HG03342 (cell line): ENCODE data around the gene OR7G1.

Experiments used
- ATAC-seq: cut with Tn5 transposase; IDR thresholded peaks from one replicate; pipeline ENCODE4 v1.9.1; 2021; ENCODE audit warnings: mild to moderate bottlenecking, moderate library complexity; ENCODE audit not compliant: unreplicated experiment

Gene OR7G1, protein sequence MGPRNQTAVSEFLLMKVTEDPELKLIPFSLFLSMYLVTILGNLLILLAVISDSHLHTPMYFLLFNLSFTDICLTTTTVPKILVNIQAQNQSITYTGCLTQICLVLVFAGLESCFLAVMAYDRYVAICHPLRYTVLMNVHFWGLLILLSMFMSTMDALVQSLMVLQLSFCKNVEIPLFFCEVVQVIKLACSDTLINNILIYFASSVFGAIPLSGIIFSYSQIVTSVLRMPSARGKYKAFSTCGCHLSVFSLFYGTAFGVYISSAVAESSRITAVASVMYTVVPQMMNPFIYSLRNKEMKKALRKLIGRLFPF

DNA sequence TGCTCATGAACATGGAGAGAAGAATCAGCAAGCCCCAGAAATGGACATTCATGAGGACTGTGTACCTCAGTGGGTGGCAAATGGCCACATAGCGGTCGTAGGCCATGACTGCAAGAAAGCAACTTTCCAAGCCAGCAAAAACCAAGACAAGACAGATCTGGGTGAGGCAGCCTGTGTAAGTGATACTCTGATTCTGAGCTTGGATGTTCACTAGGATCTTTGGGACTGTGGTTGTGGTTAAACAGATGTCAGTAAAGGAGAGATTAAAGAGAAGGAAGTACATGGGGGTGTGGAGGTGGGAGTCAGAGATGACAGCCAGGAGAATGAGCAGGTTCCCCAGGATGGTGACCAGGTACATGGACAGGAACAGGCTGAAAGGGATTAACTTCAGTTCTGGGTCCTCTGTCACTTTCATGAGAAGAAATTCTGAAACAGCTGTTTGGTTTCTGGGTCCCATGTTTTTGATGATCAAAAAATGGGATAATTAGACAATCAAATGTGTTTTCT lies at the start of gene OR7G1:
OR7G1 (minus strand) TSS at position 457 of the 507 bp plus-strand sequence; CDS start at position 457, 0 bp downstream.
- no peak for ATAC-seq

DNA sequence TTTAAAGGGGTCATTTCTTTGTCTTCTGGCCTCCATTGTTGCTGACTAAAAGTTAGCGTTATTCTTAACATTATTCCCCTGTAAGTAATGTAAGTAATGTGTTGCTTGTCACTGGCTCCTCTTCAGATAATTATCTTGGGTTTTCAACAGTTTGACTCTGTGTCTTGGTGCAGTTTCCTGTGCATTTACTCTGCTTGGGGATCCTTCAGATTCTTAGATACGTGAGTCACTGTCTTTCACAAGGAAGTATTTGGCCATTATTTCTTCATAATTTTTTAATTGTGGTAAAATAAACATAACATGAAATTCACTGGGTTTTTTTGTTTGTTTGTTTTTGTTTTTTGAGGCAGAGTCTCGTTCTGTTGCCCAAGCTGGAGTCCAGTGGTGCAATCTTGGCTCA lies 49.7 kb upstream of the OR7G1 start:
- no peak for ATAC-seq

DNA sequence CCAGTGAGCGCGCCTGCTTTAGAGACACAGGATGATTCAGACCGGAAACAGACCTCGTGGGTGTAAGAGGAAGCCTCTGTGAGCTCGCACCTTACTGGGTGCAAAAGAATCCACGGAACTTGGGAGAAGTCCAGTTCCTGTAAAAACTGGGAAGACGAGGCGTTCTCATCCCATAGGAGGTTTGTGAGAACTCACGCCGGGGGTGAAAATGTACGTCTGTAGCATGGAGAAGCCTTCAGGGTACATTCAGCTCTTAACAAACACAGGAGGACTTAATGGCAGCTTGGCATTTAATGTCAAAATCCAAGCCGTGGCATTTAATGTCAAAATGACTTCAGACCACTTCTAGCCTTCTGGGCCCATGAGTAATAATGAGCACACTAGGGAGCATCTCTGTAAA lies 45.9 kb upstream of the OR7G1 start:
- no peak for ATAC-seq

DNA sequence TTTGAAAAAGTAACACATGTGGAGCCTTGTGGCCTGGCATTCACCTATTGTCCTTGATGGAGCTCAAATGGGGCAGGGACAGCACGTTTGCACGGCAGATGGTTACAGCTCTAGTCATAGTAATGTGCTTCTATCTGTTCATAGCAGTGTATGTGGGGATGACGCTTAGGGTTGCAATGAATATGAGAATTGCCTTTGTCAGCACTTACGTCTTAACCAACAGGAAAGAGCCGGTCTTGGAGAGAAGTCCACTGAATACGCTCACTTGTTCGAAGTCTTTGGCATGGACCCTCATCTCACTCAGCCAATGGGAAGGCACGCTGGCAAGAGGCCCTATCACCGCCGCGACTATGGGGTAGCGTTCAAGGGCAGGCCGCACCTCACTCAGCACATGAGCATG lies 44.3 kb upstream of the OR7G1 start:
- no peak for ATAC-seq

DNA sequence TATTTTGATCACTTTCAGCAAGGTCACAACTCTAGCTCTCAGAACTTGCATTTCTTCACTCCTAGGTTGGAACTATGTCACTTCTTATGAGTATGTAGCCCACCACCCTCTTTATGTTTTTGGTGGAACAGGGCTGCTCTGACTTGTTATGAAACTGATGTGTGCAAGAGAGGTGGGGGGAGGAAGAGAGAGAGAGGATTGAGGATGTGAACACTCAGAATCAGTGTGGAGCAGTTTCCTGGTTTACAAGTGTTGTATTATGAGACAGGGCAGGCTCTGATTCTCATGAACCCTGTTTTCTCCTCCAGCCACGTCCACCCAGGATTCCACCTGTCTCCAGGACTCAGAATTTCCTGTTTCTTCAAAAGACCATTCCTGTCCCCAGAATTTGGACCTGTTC lies 40.7 kb upstream of the OR7G1 start:
- ATAC-seq: no peak

DNA sequence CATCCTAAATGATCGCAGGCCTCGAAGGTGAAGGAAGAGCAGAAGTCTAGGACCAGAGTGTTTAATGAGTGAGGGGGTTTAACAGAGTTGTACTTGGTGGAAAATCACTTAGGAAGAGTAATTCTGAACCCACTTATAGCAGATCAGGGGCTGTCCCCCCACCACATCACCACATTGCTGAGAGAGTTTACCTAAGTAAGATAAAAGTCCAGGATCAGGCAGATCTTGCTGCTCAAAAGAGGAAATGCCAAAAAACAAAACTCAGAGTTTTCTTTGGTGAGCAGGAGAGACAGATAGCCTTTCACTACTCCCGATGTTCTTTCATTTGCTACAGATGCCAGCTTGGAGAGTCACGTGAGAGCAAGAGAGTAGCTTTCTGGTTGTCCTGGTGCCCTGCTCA lies 40.0 kb upstream of the OR7G1 start:
- ATAC-seq: no peak

DNA sequence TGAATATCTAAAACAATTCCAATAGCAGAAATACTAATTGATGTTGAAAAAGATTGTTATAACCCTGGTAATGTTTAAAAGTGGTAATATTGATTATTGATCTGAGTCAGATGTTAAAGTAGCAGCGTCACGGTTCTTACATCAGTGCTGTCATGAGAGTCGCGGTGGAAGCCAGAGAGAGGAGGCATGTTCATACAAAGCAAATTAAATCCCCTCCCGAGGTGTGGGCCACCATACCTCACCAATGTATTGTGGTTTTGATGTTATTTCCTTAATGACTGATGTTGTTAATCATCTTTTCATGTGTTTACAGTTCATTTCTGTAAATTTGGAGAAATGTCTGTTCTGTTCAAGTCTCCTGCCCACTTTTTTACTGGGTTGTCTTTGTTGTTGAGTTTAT lies 35.8 kb upstream of the OR7G1 start:
- ATAC-seq: no peak

DNA sequence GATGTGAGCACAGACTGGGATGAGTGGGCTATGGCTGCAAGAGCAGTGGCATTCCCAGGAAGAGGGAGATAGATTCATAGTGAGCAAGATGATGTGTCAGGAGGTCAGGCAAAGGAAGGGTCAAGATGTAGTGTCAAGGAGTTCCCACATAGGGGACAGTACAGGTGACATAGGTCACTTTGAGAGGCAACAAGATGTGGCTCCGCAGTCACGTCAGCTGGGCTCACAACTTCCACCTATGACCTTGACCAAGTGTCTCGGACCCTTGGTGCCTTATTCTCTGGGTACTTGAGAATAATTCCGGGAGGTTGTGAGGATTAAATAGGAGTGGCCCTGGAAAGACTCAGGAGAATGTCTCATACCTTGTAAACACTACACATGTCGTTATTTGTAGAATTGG lies 35.1 kb upstream of the OR7G1 start:
- ATAC-seq: no peak

DNA sequence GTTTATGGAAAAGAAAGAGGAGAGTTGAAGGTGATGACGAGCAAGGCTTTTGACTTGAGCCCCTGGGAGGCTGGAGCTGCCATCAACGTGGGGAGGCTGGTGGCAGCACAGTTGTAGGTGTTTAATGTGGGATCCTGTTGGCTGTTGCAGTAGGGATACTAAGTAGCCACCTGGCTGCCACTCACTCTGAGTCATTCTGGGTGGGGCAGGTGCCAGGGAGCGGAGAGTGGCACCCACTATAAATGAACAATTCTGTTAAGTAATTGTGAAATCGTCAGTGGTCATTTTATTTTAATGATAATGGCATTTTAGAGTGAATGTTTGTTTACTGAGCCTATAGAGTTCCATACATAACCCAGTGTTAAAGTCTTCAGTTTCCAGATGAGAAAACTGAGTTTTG lies 34.4 kb upstream of the OR7G1 start:
- no peak for ATAC-seq

DNA sequence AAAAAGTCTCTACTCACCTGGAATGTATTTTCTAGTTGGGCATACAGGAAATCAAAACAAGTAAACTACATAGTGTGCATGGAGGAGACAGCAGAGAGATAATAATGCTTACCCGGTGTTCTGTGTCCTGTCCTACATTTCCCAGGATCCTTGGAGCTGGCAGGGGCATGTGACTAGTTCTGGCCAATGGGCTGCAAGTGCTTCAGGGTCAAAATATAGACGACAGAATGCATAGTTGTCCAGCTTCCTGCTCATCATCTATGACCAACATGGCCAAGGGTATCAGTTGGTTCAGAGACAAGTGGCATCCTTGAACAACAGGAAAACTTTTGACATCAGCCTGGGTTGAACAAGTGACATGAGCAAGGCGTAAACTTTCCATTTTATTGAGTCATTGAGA lies 33.1 kb upstream of the OR7G1 start:
- ATAC-seq: no peak

DNA sequence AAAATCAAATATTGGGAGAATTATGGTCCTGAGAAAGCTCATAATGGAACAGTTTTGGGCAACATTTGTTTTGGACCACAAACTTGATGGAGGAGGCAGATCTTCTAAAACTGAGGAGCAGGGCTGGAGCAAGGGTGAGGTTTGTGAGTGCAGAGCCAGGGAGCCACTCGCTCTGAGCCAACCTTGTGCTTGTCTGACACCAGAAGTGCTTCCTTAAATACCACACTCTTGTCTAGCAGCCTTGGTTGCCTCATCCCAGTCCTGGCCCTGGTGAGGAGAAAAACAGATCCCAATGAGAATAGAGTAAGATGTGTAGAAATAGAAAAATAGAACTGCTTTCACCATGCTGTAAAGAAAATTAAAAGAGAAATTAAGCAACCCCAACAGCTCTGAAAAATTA lies 31.3 kb upstream of the OR7G1 start:
- ATAC-seq: no peak

DNA sequence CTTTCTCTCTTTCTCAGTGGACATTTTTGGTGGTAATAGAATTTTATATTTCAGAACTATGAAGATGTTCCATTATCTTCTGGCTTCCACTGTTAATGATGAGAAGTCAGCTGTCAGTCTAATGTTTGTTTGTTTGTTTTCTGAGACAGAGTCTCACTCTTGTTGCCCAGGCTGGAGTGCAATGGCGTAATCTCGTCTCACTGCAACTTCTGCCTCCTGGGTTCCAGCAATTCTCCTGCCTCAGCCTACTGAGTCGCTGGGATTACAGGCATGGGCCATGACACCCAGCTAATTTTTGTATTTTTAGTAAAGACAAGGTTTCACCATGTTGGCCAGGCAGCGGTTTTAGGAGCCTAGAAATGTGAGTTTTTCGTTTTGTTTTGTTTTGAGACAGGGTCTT lies 29.4 kb upstream of the OR7G1 start:
- ATAC-seq: no peak

DNA sequence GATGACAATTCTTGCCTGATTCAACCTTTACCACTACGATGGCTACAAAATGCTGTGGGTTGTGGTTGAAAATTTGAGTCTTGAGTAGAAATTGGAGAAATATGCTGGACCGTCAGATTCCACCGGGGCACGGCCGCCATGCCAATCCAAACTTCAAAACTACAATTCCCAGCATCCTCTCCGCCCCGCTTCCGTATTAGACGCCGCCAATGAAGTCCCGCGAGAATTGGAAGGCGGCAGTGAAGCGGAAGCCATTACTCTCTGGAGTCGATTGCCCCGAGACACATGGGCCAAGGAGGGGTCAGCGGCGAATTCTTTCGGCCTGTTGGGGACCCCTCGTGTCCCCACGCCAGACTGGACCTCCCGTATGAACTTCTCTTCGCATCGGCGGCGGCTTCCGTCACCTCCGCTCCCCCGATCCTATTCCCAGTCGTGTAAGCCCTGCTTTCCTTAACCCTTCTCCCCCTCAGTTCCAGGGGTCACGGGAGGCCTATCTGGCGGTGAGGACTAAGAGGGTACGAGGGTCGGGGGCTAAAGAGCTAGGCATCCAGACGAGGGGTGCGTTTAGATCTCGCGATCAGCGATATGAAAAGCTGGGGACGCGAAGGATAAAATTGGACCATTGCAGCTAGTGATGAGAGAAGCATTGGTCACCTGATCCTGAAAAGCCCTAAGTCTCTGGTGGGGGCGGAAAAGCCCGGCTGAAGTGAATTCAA lies 24.8 kb upstream of the OR7G1 start, which contains the start of gene ZNF317:
ZNF317 (plus strand) TSS at position 239 of the 716 bp plus-strand sequence. CDS start 15,620 bp downstream, outside the sequence.
- peak; percentile 95 for ATAC-seq

DNA sequence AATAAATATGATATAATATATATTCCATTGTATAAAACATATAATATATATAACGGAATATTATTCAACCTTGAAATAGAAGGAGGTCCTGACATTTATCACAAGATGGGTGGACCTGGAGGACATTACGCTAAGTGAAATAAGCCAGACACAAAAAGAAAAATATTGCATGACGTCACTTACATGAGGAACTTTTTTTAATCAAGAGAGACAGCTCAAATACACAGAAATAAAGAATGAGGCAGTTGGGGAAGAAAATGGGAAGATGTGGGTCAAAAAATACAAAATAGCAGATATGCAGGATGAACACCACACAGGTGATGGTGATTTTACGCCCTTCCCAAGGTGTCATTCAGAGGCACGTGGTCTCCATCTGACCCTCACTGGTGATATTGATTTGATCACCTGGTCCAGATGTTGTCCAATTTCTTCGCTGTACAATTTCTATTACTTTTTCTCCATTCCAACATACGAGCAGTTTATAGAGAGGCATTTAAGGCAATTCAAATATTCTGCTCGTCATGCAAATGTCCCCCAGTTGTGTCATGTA lies 24.1 kb upstream of the OR7G1 start:
- no peak for ATAC-seq

DNA sequence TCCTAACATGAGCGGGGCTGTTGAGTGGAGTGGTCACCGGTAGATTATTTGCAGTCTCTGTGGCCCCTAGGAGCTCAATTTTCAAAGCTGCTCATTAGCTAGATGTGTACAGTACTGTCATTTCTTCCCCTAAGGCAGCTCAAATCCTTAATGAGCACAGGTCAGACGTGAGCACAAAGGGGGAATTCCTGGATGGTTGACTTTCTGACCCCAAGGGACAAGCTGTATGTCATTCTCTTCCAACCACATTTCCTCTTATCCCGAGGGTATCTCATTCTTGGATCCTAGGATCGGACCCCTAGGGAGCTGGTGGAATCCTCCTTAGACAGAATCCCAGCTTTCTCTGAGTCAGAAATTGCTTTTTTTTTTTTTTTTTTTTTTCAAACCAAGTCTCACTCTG lies 16.9 kb upstream of the OR7G1 start:
- ATAC-seq: no peak

DNA sequence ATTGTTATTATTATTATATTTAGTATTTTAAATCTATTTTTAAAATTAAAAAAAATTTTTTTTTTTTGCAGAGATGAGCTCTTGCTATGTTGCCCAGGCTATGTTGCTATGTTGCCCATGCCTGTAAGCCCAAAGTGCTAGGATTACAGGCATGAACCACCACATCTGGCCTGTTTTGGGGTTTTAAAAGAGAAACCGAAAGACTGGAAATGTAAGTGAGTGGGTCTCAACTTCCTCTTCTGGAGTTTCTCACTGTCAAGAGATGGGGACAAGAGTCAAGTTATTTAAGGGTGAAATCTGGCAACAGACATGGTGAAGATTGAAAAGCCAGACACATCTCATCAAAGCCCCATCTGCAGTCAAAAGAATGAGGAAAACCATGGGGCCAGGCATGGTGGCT lies 15.4 kb upstream of the OR7G1 start:
- ATAC-seq: no peak

DNA sequence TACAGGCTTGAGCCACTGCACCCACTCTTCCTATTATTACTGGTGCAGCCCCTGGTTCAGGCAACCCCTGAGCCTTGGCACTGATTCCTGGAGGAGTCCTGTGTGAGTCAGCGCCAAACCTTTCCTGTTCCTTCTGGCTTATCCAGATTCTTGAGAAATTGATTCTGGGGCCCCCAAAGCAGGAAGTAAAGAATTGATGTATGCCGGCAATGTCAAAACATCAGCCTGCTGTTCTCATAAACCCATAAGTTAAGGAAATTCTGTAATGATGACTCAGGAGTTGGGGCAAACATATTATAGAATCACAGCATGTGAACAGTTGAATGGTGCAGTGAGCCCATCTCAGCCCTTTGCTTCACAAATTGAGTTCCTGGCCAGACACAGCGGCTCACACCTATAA lies 12.6 kb upstream of the OR7G1 start:
- no peak for ATAC-seq

DNA sequence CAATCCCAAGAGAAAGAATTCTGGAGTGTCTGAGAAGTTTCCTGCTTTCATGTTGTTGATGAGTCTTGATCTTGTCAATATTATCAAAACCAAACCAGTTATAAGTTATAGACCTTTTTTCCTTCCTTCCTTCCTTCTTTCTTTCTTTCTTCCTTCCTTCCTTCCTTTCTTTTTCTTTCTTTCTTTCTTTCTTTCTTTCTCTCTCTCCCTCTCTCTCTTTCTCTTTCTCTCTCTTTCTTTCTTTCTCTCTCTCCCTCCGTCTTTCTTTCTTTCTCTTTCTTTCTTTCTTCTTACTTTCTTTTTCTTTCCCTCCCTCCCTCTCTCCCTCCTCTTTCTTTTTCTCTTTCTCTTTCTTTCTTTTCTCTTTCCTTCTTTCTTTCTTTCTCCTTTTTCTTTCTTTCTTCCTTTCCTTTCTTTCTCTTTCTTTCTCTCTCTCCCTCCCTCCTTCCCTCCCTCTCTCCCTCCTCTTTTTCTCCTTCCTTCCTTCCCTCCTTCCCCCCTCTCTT lies 11.4 kb upstream of the OR7G1 start, which contains the start of gene OR7G3:
OR7G3 (minus strand) TSS at position 51 of the 506 bp plus-strand sequence; CDS start at position 51, 0 bp downstream.
- ATAC-seq: no peak

DNA sequence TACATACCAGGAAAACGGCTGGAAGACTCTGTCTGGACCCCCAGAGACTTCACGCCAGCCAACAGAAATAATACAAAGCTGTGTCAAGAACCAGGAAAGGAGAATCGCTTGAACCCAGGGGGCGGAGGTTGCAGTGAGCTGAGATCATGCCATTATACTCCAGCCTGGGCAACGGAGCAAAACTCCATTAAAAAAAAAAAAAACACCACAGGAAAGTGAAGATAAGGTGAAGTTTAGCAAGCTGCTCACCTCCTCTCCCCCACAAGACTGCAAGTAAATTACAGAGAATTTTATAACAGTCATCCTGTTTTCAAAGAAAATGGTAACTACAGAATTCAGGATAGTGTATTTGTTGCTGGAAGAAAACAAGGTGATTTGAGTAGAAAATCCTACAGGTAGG lies 984 bp upstream of the OR7G1 start:
- no peak for ATAC-seq

DNA sequence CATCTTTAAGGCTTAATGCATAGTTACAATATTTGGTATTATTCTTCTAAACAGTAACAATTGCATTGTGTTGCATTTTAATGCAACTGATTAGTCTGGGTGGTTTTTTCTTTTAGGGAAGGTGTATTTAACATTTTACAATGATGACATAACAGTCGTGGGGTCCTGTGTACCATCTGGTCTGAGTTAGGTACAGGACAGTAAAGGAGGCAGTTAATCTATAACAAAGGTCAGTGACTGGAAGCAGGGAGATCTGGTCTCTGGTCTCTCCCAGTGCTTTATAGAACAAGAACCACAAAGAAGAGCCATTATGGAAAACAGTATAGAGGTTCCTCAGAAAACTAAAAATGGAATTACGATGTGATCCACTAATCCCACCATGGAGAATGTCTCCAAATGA lies 5.6 kb downstream of the OR7G1 start:
- no peak for ATAC-seq

DNA sequence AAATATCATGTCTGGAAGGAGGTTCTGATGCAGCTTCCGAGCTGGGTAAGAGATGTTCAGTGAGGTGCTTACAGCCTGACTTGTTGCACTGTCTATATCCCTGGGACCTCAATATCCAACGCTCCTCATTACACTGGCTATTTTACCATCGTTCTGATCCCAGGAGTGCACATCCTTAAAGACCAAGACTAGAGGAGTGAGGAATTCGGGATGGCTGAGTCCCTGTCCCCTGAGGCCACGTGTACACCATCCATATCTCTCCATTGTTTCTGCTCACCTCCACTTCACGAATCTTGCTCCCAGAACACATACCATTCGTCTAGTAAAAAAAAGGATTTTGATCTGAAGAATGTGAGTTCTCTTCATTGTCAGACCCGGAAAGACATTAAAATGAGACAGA lies 8.2 kb downstream of the OR7G1 start, which contains the start of gene OR7G2:
OR7G2 (minus strand) TSS at position 101 of the 400 bp plus-strand sequence. CDS start 4,232 bp downstream, outside the sequence.
- no peak for ATAC-seq
